Stimulated activated CD4-positive, alpha-beta T cell treated with anti-CD3 and anti-CD28 coated beads, Interleukin-4, amount 100 ng/mL, for 4 hours (primary cell): ENCODE measurements around the gene YBX3.

Experiments
- DNase-seq, 2 experiments: peaks; one replicate each; pipeline ENCODE4 v3.0.0-alpha.2; 2020

The YBX3 gene

DNA sequence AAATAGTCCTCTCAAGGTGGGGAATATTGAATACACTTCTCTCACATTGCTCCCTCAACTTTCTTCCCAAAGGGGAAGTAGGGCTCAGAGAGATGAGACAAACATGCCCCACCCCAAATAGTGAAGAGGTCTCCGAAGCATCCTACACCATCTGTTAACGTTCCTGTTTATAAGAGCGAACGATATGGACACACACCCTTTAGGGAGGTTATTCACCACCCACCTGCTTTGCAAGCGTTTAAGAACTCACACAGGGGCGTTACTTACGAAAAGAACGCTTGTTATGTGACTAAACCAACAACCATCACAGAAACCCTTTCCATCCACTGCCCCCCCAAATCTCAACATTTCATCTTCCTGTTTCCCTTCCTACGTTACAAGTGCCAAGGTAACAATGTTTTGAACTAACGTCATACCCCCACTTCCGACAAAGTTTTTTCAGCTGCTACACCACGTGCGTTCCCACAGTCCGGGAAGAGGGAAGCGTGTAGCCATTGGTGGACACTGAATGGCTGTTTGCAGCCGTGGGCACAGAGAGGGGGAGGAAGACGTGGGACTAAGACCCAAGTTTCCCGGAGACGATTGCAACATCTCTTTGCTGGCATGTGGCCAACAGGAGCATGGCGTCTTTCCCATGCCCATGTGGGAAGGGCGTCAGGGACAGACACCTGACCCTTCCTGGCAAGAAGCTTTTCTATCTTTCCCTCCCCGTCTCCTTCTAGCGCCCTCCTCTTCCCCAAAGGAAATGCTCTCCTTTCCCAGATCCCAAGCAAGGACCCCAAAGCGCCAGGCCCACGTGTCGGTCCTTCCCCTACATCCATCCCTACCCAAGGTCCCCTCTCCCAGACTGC lies 1.2 kb downstream of the YBX3 start:
- peak; percentile 37 to 59 for DNase-seq

DNA sequence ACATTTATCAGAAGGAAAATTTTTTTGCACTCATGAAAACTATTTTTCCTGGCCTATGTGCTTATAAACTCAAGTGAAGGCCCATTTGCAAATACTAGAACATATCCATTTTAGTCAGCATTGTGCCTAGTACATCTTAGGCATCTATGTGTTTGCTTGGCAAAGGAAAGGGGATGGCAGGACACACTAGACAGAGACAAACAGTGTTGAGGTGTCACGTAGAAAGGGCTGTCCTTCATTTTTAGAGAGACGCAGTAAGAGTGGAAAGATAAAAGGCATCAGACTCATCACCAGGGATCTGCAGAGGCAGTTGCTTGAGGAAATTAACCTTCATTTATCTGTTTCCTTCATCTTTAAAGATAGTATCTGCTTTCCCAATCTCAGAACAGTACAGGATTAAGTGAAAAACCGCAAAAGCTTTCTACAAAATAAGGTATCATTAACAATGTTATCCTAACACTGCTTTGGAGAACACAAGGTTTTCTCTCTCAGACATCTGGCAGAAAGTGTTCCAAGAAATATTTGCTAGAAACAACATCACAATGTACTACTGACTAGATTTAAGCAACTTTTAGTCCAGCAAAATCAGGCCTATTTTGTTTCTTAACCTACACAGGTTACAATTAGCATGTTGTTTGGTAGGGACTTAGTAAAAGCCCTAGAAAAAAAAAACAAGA lies 2.0 kb downstream of the YBX3 start:
- no peak for DNase-seq

DNA sequence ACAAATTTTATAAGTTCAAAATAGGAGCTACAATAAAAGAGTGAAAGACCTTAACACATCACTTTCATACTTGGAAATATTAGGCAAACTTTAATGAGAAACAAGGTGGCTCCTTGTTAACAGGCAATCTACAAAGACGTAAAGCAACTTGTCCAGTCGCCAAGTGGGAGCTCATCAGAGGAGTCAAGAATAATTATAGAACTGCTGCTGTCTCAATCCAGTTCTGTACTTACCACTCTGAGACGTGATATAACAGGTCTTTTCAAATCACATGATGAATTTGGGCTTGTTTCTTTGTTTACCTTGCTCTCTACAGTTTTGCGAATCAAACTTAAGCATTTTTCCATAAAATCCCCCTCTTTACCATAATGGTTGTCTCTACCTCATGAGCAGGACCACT lies 3.6 kb downstream of the YBX3 start:
- DNase-seq = no peak

DNA sequence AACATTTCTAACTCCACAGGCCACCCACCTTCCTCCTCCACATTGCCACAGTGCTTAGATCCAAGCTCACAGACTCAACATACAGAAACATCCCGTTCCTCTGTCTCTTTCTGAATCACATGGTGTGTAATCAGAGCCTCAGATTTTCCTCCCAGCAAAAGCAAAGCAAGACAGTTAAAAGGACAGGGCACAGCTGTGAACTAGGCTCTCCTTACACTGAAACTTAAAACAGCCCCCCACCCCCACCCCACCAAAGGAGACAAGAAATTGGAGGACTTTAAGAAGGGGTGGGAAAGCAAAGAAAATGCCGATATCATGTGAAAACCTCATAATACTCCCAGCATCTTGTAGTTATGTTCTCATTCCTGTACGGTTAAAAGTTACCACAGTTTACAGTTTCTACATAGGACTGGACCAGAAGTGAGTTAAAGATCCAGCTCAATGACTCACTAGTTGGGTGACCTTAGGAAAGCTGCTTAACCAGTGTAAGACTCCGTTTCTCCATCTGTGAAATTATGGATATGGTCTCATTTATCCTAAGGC lies 4.8 kb downstream of the YBX3 start:
- no peak for DNase-seq

DNA sequence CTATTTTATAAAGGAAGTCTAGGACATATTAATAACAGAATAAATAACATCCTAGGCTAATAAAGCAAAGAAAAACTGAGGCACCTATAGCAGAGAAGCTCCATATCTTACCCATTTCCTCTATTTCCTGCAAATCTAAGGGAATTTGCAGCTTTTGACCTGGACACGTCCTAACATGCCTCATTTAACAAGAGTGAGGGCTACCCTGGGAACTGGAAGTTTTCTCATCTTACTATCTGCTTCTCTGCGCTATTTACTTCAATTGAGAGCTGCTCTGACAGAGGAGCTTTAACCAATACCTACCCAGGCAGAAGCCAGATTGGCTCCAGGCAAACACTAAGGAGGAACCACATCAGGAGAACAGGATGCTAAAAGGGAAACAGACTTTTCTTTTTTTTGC lies 5.7 kb downstream of the YBX3 start:
- no peak for DNase-seq

DNA sequence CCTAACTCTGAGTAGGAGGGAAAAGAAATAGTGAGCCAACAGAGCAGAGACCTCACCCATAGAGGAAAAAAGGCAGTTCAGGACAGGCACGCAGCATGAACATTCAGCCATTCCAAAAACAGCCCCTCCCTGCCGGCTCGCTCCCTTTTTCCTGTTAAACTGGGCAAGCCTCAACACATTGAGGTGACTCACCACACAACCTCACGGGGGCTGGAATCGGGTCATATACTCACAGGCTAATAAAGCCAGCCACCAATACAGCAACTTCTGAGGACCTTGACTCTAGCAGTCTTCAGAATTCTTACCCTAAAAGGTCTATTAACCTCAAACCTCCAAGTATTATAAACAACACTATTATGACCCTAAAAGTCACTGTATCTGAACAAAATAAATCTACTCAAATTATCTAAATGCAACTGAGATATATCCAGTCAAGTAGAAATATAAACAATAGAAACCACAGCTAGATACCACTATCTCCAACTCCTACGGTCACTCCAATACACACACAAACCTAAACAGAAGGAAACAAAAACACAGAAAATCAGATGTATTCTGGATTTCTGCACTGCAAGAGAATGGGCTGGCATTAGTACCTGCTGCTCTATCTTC lies 6.3 kb downstream of the YBX3 start:
- DNase-seq = no peak

DNA sequence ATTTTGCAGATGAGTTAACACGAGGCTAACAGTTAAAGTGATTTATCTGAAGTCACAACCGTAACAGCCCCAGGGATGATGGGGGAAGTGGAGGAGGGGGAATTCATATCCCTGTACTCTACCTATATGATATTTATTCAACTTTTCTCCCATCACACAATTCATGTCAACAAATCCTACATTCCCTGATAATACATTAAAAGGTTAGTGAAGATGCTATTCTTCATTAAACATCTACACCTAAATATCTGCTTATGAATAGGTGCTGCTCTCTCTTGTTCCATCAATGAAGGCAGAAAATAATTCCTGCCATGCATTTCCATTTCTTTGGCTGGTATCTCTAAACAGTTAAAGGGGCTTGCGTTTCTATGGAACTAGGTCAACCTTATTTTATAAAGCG lies 6.8 kb downstream of the YBX3 start:
- DNase-seq = no peak

DNA sequence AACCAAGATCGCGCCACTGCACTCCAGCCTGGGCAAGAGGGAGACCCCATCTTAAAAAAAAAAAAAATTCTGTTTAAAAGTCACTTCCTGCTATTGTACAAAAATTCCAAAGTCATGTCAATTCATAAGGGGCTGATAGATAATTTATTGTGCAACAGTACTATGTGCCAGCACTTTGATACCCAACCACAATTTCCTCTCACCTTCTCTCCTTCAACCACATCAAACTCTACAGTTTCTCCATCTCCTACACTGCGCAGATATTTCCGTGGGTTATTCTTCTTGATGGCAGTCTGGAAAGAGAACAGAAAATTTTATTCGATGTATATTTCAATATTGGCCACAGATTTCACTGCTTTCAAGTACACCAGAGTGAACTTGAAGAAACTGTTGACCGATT lies 7.6 kb downstream of the YBX3 start:
- DNase-seq = peak in 1 of 2 experiments; percentile 9

DNA sequence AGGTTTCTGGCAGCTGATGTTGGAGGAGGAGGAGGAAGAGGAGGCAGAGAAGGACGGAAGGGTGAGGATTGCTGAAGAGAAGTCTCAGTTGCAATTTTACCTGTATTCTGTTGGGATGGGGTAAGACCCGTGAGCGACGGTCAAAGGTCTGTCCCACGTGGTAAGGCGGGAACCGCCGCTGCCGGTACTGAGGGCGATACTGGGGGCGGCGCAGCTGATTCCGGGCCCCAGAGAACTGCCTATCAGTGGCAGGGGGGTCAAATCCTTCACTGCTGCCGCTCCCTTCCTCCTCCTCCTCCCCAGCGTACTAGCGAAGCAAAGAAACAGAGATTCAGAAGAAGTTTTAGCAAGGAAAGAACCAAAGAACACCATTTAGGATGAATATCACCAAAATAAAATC lies 13.3 kb downstream of the YBX3 start:
- no peak for DNase-seq

DNA sequence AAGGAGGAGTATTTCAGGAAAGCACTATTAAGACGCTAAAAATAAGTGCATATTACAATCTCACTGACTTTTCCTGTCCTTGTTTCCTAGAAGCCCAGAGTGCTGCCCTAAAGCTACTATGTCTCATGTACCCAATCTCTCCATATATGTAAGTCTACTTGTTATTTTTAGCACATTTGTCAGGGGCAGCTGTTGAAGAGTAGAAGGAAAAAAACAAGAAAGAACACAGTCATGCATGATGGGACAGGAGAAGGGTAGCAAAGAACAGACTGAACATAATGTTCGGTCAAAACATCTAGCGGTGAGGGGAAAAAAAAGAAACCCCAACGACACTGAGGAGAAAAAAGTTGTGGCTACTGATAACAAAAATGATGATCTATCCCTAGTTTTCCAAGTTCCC lies 14.3 kb downstream of the YBX3 start:
- DNase-seq = no peak

DNA sequence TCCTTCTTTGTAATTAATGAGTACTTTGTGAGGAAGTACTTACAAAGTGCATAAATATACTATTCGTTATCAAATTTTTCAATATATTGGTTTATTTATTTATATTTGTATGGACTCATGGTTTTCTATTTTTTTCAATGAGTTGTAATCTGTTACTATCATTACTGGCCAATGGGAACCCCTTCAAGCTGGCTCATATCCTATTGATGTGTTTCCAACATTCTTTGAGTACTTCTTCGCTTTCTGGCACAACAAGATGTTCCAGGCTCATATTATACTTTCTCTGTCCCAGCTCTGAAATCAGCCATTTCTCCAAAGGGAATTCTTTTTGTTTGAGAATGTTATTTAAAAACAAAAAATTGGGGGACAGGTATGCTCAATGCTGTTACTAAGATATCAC lies 17.5 kb downstream of the YBX3 start:
- no peak for DNase-seq

DNA sequence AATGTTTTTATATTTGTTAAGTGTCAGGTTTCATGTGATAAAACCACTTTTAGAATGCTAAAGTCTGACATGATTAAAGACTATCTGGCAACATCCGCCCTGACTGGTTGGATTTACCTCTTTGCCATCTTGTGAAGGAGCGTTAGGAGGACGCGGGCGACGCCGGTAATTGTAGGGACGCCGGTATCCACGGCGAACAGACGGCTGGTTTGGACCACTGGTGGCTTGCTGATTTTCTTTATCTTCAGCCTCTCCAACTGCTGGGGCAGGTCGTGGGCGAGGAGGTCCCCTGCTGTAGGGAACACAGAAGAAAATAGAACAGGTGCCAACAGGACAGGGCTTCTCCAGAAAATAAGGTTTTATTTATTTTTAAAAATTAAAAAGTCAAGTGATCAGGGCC lies 21.3 kb downstream of the YBX3 start:
- no peak for DNase-seq

DNA sequence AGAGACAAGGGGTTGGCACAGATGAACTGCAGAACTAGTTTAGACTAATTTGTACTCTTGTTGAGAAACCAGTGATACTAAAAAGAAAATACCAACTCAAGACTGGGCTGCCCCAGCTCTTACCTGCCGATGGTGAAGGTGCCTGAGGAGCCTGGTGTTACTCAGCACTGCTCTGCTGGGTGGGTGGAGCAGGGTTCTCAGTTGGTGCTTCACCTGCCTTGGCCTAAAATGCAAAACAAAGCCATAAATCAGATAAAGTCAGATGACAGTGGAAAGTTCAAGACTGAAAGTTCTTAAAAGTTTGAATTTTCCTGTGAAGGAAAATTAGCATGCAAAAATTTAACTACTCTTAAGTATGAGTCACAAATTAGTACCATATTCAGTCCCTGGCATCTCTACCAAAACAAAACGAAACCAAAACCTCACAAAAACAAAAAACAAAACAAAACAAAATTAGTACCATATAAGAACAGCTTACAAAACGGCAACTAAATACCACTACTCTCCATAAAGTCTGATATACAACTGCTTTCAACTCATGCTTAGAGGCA lies 21.9 kb downstream of the YBX3 start:
- DNase-seq = peak; percentile 43 to 62

DNA sequence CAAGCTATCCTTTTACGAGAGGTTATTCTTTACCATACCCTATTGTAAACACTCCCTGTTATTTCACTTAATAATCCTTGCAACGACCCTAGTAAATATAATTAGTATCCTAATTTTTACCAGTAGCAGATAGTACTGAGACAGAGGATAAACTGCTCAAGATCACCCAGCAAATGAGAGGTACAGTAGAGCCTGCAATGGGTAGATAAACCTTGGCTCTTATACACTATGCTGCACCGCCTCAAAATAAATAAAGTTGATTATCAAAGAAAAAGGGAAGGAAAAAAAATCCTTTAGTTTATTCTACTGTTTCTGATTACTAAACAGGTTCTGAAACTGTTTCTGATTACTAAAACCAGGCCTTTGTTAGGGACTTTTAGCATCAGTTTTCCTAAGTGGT lies 22.5 kb downstream of the YBX3 start:
- no peak for DNase-seq

DNA sequence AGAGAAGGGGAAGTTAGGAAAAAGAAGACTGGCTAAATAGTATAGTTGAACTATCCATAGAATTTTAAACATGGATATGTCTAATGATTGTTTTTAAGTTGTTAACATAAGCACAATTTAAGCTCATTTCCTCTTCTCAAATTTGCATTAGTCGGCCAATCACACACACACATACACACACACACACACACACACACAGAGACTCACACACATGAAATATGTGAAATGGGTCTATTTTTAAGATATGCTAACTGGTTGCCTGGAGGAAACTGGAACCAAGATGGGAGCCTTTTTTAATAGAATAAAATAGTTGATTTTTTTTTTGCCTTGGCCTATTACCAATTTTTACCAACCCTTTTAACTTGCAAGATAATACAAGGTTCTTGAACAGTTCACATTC lies 25.3 kb downstream of the YBX3 start:
- DNase-seq = no peak

DNA sequence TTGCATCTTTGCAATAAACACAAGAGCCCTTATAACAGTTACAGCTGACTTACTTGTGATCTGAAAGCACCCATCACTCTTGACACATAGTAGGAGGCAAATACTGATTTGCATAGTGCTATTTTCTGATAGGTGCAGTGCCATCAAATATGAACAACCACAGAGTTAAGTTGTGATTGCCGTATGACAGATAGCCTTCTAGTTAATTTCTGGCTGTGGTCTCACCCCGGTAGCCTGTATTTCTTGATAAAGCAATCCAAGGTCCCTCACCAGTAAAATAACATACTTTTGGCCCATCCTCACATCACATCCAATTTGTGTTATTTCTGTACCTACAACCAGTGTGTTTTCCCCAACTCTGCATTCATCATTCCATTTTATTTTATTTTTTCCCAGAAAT lies 26.0 kb downstream of the YBX3 start:
- no peak for DNase-seq

DNA sequence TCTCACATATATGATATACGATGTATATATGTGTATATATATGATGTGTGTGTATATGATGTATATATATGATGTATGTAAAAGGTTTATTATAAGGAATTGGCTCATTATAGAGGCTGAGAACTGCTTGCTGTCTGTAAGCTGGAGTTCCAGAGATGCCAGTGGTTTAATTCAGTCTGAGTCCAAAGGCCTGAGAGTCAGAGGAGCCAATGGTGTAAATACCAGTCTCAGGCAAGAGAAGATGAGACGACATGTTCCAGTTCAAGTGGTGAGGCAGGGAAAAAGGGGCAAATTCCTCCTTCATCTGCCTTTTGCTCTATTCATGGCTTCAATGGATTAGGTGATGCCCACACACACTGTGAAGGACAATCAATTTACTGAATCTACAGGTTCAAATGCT lies 32.2 kb downstream of the YBX3 start:
- DNase-seq = no peak

DNA sequence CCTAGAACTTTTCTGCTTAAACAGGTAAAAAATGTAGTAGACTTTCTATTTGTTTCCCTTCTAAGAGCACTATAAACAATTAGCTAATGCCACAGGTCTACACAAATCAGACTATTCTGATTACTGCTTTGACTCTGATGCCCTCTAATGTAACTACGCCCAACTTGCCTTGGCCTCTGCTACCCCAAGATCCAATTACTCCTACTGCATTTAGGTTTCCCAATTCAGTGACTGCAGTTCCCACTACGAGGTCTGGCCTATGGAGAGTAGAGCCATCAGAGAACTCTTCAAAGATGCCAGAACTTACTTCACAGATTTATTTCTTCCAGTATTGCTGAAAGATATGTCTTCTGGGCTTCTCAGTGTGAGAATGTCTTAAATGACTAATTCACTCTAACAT lies 34.0 kb downstream of the YBX3 start:
- no peak for DNase-seq

DNA sequence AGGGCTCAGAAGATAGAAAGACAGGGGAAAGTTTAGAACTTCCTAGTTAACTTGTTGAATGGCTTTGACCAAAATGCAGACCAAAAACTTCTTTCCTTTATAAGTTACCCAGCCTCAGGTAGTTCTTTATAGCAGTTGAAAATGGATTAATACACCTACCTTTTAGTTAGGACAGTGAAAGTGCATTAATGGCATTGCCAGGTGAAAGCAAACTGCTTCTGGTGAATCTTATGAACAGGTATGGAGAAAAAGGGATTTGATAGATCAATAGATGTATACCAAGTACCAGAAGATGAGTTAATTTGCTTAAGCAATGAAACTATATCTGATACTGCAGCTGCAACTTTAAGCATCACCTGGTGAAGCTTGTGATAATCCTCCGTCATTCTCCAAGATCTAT lies 35.1 kb downstream of the YBX3 start:
- no peak for DNase-seq

DNA sequence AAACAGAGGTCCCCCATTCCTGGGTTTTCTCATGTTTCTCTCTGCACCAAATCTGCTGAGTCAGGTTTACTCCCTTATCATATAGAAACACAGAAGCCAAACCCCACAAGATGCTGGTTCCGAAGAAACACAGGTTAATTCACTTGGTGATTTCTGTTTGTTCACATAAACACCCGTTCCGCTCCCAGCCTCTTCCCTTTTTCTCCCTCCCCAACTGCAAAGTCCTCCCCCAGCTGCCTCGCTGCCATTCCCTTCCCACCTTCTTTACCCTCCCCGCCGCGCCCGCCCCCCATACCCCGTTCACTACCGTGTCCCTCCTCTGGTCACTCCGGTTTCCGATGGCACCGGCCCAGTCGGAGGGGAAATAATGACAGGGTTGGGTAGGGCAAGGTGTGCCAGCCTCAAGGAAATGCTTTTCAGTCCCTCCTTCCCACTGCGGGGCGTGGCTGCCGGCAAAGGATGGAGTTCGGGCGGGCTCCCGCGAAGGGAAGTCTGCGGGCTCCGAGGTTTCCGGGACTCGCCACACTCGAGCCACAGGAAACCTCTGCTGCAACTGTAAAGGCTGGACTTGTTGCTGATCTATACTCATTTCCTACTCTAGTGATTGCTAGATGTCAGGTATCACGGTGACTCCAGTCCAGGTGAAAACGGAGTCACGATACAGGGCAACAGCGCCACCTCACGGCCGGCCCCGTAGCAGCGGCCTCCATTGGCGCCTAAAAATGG lies 49.3 kb downstream of the YBX3 start, which contains the start of gene STYK1:
TSS of gene STYK1 (minus strand) at position 394 of the 726 bp plus-strand sequence. CDS start 39,434 bp downstream, outside the sequence.
- DNase-seq = peak; percentile 44 to 61

DNA sequence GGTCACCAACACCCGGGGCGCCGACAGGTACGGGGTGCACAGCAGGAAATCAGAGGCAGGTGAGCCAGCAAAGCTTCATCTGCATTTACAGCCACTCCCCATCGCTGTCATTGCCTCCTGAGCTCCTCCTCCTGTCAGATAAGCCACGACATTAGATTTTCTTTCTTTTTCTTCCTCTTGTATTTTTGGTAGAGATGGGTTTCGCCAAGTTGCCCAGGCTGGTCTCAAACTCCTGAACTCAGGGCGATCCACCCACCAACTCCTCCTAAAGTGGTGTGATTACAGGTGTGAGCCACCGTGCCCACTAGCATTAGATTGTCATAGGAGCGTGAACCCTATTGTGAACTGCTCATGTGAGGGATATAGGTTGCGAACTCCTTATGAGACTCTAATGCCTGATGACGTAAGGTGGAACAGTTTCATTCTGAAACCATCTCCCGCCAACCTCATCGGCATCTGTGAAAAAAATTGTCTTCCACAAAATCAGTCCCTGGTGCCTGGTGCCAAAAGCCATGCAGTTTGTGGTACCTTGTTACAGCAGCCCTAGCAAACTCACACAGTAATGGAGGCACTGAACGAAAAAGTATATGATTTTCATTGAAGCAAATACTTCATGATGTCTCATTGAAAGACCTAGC lies 50.8 kb downstream of the YBX3 start:
- DNase-seq = no peak

DNA sequence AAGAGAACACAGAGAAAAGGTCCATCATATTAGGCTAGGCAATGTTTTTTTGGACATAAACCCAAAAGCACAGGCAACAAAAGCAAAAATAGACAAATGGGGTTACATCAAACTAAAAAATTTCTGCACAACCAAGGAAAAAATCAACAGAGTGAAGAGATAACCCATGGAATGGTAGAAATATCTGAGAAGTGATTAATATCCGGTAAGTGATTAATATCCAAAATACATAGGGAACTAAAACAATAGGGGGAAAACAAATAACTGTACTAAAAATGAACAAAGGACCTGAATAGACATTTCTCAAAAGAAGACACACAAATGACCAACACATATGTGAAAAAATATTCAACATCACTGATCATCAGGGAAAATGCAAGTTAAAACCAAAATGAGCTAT lies 53.6 kb downstream of the YBX3 start:
- DNase-seq = no peak
